Measurements from ENCODE around the gene PCDH15. TPM values are rescaled to one million over a fixed set of nuclear protein-coding genes. Genes with fewer than 3 reads are reported as not detected.

PCDH15 gene
- total RNA-seq, 4 donors from 2014 or later, result 0.14 to 0.48 (median 0.37) TPM; not detected in 1

DNA sequence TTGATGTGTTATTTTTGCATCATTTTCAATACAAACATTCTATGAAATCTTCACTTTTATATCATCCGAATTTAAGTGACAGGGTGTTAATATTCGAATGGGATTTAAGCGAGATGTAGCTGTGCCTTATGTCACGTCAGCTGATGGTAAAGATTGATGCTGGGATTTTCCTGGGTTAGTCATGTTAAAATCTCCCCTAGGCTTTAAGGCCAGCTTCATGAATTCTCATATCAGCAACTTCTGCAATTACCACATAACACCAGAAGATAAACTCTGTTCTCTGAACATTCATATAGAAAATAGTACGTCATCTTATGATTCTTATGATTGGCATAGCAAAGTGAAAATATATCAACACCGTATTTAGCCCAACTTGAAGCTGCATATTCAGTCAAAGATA, 669.2 kb downstream of the PCDH15 start:
- H3K4me3 ChIP-seq, result no peak overlapping the region
- no peaks in the 10 kb centered on the region for H3K9me3 ChIP-seq
- H3K27me3 ChIP-seq, result no peaks in the 10 kb centered on the region
- 81 to 85% methylated on average over 6 of the region's 6 CpGs for WGBS, 2 donors (ENCODE audit: low coverage in 1 of 2)
- TF ChIP-seq POLR2A (IDR thresholded peaks at IDR 0.05), result no peak
- TF ChIP-seq EP300 (IDR thresholded peaks at IDR 0.05; ENCODE audit: low read depth), result no peak
- TF ChIP-seq, protein P1, sequence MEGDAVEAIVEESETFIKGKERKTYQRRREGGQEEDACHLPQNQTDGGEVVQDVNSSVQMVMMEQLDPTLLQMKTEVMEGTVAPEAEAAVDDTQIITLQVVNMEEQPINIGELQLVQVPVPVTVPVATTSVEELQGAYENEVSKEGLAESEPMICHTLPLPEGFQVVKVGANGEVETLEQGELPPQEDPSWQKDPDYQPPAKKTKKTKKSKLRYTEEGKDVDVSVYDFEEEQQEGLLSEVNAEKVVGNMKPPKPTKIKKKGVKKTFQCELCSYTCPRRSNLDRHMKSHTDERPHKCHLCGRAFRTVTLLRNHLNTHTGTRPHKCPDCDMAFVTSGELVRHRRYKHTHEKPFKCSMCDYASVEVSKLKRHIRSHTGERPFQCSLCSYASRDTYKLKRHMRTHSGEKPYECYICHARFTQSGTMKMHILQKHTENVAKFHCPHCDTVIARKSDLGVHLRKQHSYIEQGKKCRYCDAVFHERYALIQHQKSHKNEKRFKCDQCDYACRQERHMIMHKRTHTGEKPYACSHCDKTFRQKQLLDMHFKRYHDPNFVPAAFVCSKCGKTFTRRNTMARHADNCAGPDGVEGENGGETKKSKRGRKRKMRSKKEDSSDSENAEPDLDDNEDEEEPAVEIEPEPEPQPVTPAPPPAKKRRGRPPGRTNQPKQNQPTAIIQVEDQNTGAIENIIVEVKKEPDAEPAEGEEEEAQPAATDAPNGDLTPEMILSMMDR (IDR thresholded peaks at IDR 0.05), result no peak
- no peak for TF ChIP-seq POLR2AphosphoS5 (IDR thresholded peaks at IDR 0.05)
- intact Hi-C loops (cut with DNase I; ENCODE audit: low total_unique reads) (no loop called here), in situ Hi-C loops (cut with MboI; ENCODE audit: low pct_ligation_motif_present in 1 of 4, low pct_unique_long_range_greater_than_20kb in 1 of 4, low sequenced_read_pairs in 3 of 4) (no loop called here)
- DNase-seq, result no peak
- H3K27ac ChIP-seq, result no peak overlapping the region
- no peaks in the 10 kb centered on the region for H3K4me1 ChIP-seq
- no peaks in the 10 kb centered on the region for H3K36me3 ChIP-seq

DNA sequence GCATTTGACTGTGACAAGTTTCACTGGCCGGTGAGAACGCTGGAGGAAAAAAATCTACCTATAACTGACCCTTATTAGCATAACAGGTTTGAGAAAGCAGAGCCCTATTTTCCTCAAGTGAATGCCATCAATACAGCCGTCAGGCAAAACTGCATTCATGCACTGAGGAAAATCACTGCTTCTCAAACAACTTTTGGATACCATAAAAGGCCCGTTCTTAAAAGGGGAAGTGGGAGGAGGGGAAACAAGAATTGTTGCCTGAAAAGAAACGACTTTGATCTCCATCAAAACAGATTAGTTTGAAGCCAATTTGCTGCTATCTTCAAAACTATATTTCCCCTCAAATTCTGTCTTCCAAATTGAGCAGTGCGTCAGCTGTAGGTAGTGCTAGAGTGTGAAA, 670.6 kb downstream of the PCDH15 start:
- no peaks in the 10 kb centered on the region for H3K36me3 ChIP-seq
- TF ChIP-seq POLR2AphosphoS5 (IDR thresholded peaks at IDR 0.05) (no peak), EP300 (IDR thresholded peaks at IDR 0.05; ENCODE audit: low read depth) (no peak), POLR2A (IDR thresholded peaks at IDR 0.05) (no peak)
- TF ChIP-seq, protein P1 (IDR thresholded peaks at IDR 0.05), result no peak
- H3K27me3 ChIP-seq, result no peaks in the 10 kb centered on the region
- intact Hi-C loops (cut with DNase I; ENCODE audit: low total_unique reads) (no loop called here), in situ Hi-C loops (cut with MboI; ENCODE audit: low pct_ligation_motif_present in 1 of 4, low pct_unique_long_range_greater_than_20kb in 1 of 4, low sequenced_read_pairs in 3 of 4) (no loop called here)
- WGBS, 2 donors (ENCODE audit: low coverage in 1 of 2), result 62 to 63% methylated on average over 6 of the region's 6 CpGs
- H3K4me3 ChIP-seq, result no peak overlapping the region
- no peak for DNase-seq
- H3K4me1 ChIP-seq, result no peaks in the 10 kb centered on the region
- H3K27ac ChIP-seq, result no peak overlapping the region
- H3K9me3 ChIP-seq, result no peaks in the 10 kb centered on the region

DNA sequence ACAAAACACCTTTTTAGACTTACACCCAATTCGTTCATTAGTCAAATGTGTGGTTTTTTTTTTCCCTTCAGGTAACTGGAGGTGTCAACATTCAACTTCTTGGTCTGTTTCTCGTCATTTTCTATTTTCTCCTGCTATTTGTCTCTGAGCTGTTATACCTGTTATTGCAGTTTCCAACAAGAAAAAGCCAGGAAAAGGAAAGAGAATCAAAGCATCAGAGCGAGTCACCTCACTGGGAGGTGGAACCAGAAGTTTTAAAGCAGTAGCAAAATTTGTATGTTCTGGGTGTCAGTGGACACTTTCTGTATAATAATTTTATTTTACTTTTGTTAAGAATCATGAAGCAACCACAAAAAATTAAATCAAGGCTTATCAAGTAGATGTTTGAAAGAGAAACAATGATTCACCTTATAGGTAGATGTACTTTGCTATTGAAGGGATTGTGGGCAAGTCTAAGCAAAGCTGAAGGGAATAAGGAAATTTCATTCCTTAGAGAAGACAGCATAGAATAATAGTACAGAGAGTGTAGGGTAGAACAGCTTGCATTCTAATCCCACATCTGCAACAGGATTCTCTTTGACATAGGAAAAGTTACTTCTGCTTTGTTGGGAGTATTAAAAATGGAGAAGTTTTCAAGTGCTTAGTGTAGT, 675.8 kb downstream of the PCDH15 start:
- no peak overlapping the region for H3K4me3 ChIP-seq
- no peak overlapping the region for H3K27ac ChIP-seq
- H3K27me3 ChIP-seq, result no peaks in the 10 kb centered on the region
- H3K4me1 ChIP-seq, result no peaks in the 10 kb centered on the region
- intact Hi-C loops (cut with DNase I; ENCODE audit: low total_unique reads), result no loop called here
- H3K9me3 ChIP-seq, result no peaks in the 10 kb centered on the region
- no peak for DNase-seq
- in situ Hi-C loops (cut with MboI; ENCODE audit: low pct_ligation_motif_present in 1 of 4, low pct_unique_long_range_greater_than_20kb in 1 of 4, low sequenced_read_pairs in 3 of 4), result no loop called here
- TF ChIP-seq EP300 (IDR thresholded peaks at IDR 0.05; ENCODE audit: low read depth), result no peak
- TF ChIP-seq, protein P1 (IDR thresholded peaks at IDR 0.05), result no peak
- no peak for TF ChIP-seq POLR2AphosphoS5 (IDR thresholded peaks at IDR 0.05)
- TF ChIP-seq POLR2A (IDR thresholded peaks at IDR 0.05), result no peak
- no peaks in the 10 kb centered on the region for H3K36me3 ChIP-seq
- 36 to 63% methylated on average over 3 of the region's 3 CpGs for WGBS, 2 donors (ENCODE audit: low coverage in 1 of 2)

DNA sequence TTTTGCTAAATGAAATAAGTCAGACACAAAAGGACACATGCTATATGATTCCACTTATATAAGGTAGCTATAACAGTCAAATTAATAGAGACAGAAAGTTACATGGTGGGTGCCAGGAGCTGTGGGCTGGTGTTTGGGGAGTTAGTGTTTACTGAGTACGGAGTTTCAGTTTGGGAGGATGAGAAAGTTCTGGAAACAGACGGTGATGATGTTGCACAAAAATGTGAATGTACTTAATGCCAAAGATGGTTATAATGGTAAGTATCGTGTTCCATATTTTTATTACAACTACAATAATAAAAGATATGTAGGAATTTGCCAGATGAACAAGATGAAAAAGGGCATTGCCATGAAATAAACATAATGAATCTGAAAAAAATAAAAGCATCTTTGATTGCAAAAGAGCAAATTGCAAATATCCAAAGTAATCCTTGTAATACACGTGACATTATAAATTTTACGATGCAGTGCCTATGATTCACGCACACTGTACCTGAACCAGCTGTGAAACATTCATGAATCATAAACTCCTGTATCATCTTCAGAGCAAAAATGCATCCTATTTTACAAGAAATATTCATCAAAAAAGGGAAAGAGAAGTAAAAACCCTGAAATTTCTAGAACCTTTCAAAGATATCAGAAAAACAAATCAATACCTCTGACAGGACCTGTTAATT, 676.7 kb downstream of the PCDH15 start:
- H3K4me3 ChIP-seq, result no peak overlapping the region
- H3K9me3 ChIP-seq, result no peaks in the 10 kb centered on the region
- no peak for TF ChIP-seq POLR2AphosphoS5 (IDR thresholded peaks at IDR 0.05)
- TF ChIP-seq POLR2A (IDR thresholded peaks at IDR 0.05), result no peak
- TF ChIP-seq, protein P1 (IDR thresholded peaks at IDR 0.05), result no peak
- TF ChIP-seq EP300 (IDR thresholded peaks at IDR 0.05; ENCODE audit: low read depth), result no peak
- WGBS, 2 donors (ENCODE audit: low coverage in 1 of 2), result 52 to 63% methylated on average over 6 of the region's 6 CpGs
- H3K27ac ChIP-seq, result no peak overlapping the region
- H3K27me3 ChIP-seq, result no peaks in the 10 kb centered on the region
- H3K36me3 ChIP-seq, result no peaks in the 10 kb centered on the region
- intact Hi-C loops (cut with DNase I; ENCODE audit: low total_unique reads), result no loop called here
- H3K4me1 ChIP-seq, result no peaks in the 10 kb centered on the region
- no peak for DNase-seq
- in situ Hi-C loops (cut with MboI; ENCODE audit: low pct_ligation_motif_present in 1 of 4, low pct_unique_long_range_greater_than_20kb in 1 of 4, low sequenced_read_pairs in 3 of 4), result no loop called here
